Progenitor cell of endocrine pancreas (in vitro differentiated cells): Measurements from ENCODE around the gene ZFP90. TPM values are rescaled to one million over a fixed set of nuclear protein-coding genes. Genes with fewer than 3 reads are reported as not detected.

ENCODE experiments used
- DNase-seq: peaks from one replicate; pipeline ENCODE4 v3.0.0; 2021; ENCODE audit warnings: low spot score; ENCODE audit not compliant: unreplicated experiment
- H3K27ac Mint-ChIP-seq: 2 replicates; pipeline ENCODE4 v1.8.0; 2021; ENCODE audit warnings: mild to moderate bottlenecking, moderate library complexity, mixed read lengths
- H3K27me3 Mint-ChIP-seq: 2 replicates; pipeline ENCODE4 v1.8.0; 2021; ENCODE audit warnings: mixed read lengths
- H3K36me3 Mint-ChIP-seq: 2 replicates; pipeline ENCODE4 v1.8.0; 2022; ENCODE audit warnings: mixed read lengths; ENCODE audit not compliant: insufficient read depth
- H3K4me1 Mint-ChIP-seq: 2 replicates; pipeline ENCODE4 v1.8.0; 2021; ENCODE audit warnings: low read depth, mixed read lengths
- H3K4me3 Mint-ChIP-seq: 2 replicates; pipeline ENCODE4 v1.8.0; 2021; ENCODE audit warnings: low read depth, mild to moderate bottlenecking, moderate library complexity, mixed read lengths
- H3K9me3 Mint-ChIP-seq: 2 replicates; pipeline ENCODE4 v1.8.0; 2021; ENCODE audit warnings: low read depth, mixed read lengths
- total RNA-seq: library from RNA; stranded (reverse); gene quantifications from 2 replicates; pipeline ENCODE4 v1.2.1, GENCODE V29; 2021
- TF ChIP-seq, protein P1 (sequence below): fragments of 200-600 bp; sonication (generic); IDR thresholded peaks from one replicate; pipeline ENCODE4 v1.5.0; 2021; ENCODE audit warnings: antibody characterized with exemption, mild to moderate bottlenecking; ENCODE audit not compliant: unreplicated experiment

The ZFP90 gene
- total RNA-seq, 1 donor from 2014 or later = 60.3 TPM

GRCh38 chr16:68503334-68503733 lies 35.8 kb upstream of the ZFP90 start:
- no peak overlapping the region for H3K27ac Mint-ChIP-seq

GRCh38 chr16:68504066-68504465 lies 35.0 kb upstream of the ZFP90 start:
- peaks cover 35% of the 10 kb centered on the region for H3K27me3 Mint-ChIP-seq
- no peak overlapping the region for H3K4me3 Mint-ChIP-seq
- no peaks in the 10 kb centered on the region for H3K9me3 Mint-ChIP-seq
- DNase-seq = no peak
- no peaks in the 10 kb centered on the region for H3K36me3 Mint-ChIP-seq
- TF ChIP-seq, protein P1, sequence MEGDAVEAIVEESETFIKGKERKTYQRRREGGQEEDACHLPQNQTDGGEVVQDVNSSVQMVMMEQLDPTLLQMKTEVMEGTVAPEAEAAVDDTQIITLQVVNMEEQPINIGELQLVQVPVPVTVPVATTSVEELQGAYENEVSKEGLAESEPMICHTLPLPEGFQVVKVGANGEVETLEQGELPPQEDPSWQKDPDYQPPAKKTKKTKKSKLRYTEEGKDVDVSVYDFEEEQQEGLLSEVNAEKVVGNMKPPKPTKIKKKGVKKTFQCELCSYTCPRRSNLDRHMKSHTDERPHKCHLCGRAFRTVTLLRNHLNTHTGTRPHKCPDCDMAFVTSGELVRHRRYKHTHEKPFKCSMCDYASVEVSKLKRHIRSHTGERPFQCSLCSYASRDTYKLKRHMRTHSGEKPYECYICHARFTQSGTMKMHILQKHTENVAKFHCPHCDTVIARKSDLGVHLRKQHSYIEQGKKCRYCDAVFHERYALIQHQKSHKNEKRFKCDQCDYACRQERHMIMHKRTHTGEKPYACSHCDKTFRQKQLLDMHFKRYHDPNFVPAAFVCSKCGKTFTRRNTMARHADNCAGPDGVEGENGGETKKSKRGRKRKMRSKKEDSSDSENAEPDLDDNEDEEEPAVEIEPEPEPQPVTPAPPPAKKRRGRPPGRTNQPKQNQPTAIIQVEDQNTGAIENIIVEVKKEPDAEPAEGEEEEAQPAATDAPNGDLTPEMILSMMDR = no peak
- H3K27ac Mint-ChIP-seq = no peak overlapping the region
- H3K4me1 Mint-ChIP-seq = no peaks in the 10 kb centered on the region

More at GRCh38 chr16:68503334-68503733, 35.8 kb upstream of the ZFP90 start:
- H3K4me3 Mint-ChIP-seq = no peak overlapping the region
- H3K9me3 Mint-ChIP-seq = no peaks in the 10 kb centered on the region
- TF ChIP-seq, protein P1 = no peak
- no peaks in the 10 kb centered on the region for H3K36me3 Mint-ChIP-seq
- no peaks in the 10 kb centered on the region for H3K4me1 Mint-ChIP-seq
- DNase-seq = no peak
- H3K27me3 Mint-ChIP-seq = peaks cover 28% of the 10 kb centered on the region

GRCh38 chr16:68506331-68507053 lies 32.6 kb upstream of the ZFP90 start:
- Mint-ChIP-seq H3K27ac (no peak overlapping the region), H3K36me3 (no peaks in the 10 kb centered on the region), H3K4me3 (no peak overlapping the region), H3K9me3 (no peaks in the 10 kb centered on the region), H3K4me1 (no peaks in the 10 kb centered on the region), H3K27me3 (peaks cover 45% of the 10 kb centered on the region)
- TF ChIP-seq, protein P1 = no peak
- DNase-seq = no peak

DNA sequence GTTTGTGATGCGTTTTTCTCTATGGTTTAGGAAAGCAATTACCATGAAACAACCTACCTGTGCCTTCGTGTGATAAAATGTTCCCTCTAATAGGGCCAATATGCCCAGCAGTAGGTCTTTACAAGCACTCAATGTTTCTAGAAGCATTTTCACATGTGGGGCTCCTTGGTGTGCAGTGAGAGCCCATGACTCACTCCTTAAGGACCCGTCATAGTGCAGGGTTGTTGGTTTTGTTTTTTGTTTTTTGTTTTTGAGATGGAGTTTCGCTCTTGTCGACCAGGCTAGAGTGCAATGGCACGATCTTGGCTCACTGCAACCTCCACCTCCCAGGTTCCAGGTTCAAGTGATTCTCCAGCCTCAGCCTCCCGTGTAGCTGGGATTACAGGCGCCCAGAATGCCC lies 31.1 kb upstream of the ZFP90 start:
- H3K27me3 Mint-ChIP-seq = peaks cover 45% of the 10 kb centered on the region
- TF ChIP-seq, protein P1 = no peak
- no peak overlapping the region for H3K27ac Mint-ChIP-seq
- H3K4me1 Mint-ChIP-seq = no peaks in the 10 kb centered on the region
- no peak for DNase-seq
- H3K4me3 Mint-ChIP-seq = no peak overlapping the region
- no peaks in the 10 kb centered on the region for H3K9me3 Mint-ChIP-seq
- H3K36me3 Mint-ChIP-seq = no peaks in the 10 kb centered on the region

- Mint-ChIP-seq H3K36me3 (no peaks in the 10 kb centered on the region), H3K4me3 (no peak overlapping the region), H3K27ac (no peak overlapping the region), H3K27me3 (peaks cover 48% of the 10 kb centered on the region), H3K4me1 (no peaks in the 10 kb centered on the region), H3K9me3 (no peaks in the 10 kb centered on the region)
- DNase-seq = no peak
- TF ChIP-seq, protein P1 = no peak
These were observed 30.4 kb upstream of the ZFP90 start for GRCh38 chr16:68508641-68509240.
